Naive thymus-derived CD4-positive, alpha-beta T cell (primary cell): ENCODE measurements around the gene MPLKIP. TPM values are rescaled to one million over a fixed set of nuclear protein-coding genes. Genes with fewer than 3 reads are reported as not detected.

Experiments used
- ATAC-seq: fragments of 150-1000 bp; cut with Tn5 transposase; 2 replicates; pipeline ENCODE4 v1.10.0; 2021; ENCODE audit warnings: mild to moderate bottlenecking, moderate library complexity
- CTCF ChIA-PET: fragments of 350-600 bp; sonication (Branson Sonifier 250); formaldehyde crosslinking; loops from one replicate; lab custom pipeline; 2021; ENCODE audit warnings: antibody characterized with exemption; lab: Charles Lee
- POLR2A ChIA-PET: fragments of 350-600 bp; sonication (Branson Sonifier 250); formaldehyde crosslinking; loops from one replicate; lab custom pipeline; 2021; ENCODE audit warnings: antibody characterized with exemption, inconsistent platforms; lab: Charles Lee
- DNase-seq, 9 donors: peaks; one replicate each; pipeline versions ENCODE4 v3.0.0 to v3.0.0-alpha.2; 2020 to 2022; ENCODE audit warnings: mixed read lengths in 1 of 9
- H3K27ac ChIP-seq: one replicate; pipeline ENCODE4 v1.7.0; 2013; ENCODE audit warnings: mild to moderate bottlenecking, low read depth, low read length, moderate library complexity
- H3K27me3 ChIP-seq, 2 donors: one replicate each; pipeline ENCODE4 v1.7.0; 2013; ENCODE audit warnings: low read length in 2 of 2, mild to moderate bottlenecking in 2 of 2, moderate library complexity in 2 of 2; ENCODE audit not compliant: control insufficient read depth in 2 of 2, insufficient read depth in 2 of 2
- H3K36me3 ChIP-seq, 3 experiments: 1 replicate in 2 of 3; 2 replicates in 1 of 3; pipeline ENCODE4 v1.7.0; 2013; ENCODE audit warnings: low read length in 3 of 3, mild to moderate bottlenecking in 3 of 3, moderate library complexity in 1 of 3; ENCODE audit not compliant: insufficient read depth in 3 of 3, control insufficient read depth in 2 of 3
- H3K4me1 ChIP-seq, 2 donors: one replicate each; pipeline ENCODE4 v1.7.0; 2013; ENCODE audit warnings: low read length in 2 of 2, mild to moderate bottlenecking in 2 of 2, moderate library complexity in 1 of 2; ENCODE audit not compliant: control insufficient read depth in 2 of 2, insufficient read depth in 2 of 2
- H3K4me3 ChIP-seq: 2 replicates; pipeline ENCODE4 v1.7.0; 2013; ENCODE audit warnings: mild to moderate bottlenecking, low read length
- H3K9me3 ChIP-seq, 3 experiments: 1 replicate in 2 of 3; 2 replicates in 1 of 3; pipeline ENCODE4 v1.7.0; 2013; ENCODE audit warnings: low read length in 3 of 3; ENCODE audit not compliant: control insufficient read depth in 2 of 3
- H3K27ac Mint-ChIP-seq, 9 donors: one replicate each; pipeline ENCODE4 v1.8.0; 2020 to 2022; ENCODE audit warnings: mixed read lengths in 9 of 9, mild to moderate bottlenecking in 8 of 9, moderate library complexity in 5 of 9, inconsistent platforms in 2 of 9
- H3K27me3 Mint-ChIP-seq, 5 donors: one replicate each; pipeline ENCODE4 v1.8.0; 2021 to 2022; ENCODE audit warnings: mixed read lengths in 5 of 5, mild to moderate bottlenecking in 1 of 5
- H3K36me3 Mint-ChIP-seq, 5 donors: one replicate each; pipeline ENCODE4 v1.8.0; 2020 to 2022; ENCODE audit warnings: mixed read lengths in 5 of 5, mild to moderate bottlenecking in 3 of 5, inconsistent platforms in 1 of 5
- H3K4me1 Mint-ChIP-seq, 7 donors: one replicate each; pipeline ENCODE4 v1.8.0; 2020 to 2022; ENCODE audit warnings: mixed read lengths in 7 of 7, mild to moderate bottlenecking in 3 of 7, inconsistent platforms in 1 of 7
- H3K4me3 Mint-ChIP-seq, 10 donors: one replicate each; pipeline ENCODE4 v1.8.0; 2020 to 2022; ENCODE audit warnings: mild to moderate bottlenecking in 10 of 10, mixed read lengths in 10 of 10, moderate library complexity in 6 of 10, inconsistent platforms in 2 of 10
- H3K9me3 Mint-ChIP-seq, 11 donors: one replicate each; pipeline ENCODE4 v1.8.0; 2020 to 2022; ENCODE audit warnings: mixed read lengths in 11 of 11, mild to moderate bottlenecking in 4 of 11, inconsistent platforms in 1 of 11, moderate library complexity in 1 of 11
- intact Hi-C, 2 donors: fragments of 100-400 bp; cut with micrococcal nuclease; formaldehyde crosslinking; loops; one replicate each; pipeline ENCODE4 v1.15.1; 2023
- polyA plus RNA-seq, 2 donors: library from polyadenylated mRNA; unstranded; fragments of 300-500 nt; fragmentation: Illumina TruSeq; gene quantifications; one replicate each; pipeline ENCODE4 v1.2.3, GENCODE V29; 2021
- total RNA-seq, 6 experiments: library from RNA in 5 of 6; stranded (reverse) in 5 of 6; gene quantifications; 1 replicate in 5 of 6; 2 replicates in 1 of 6; pipeline ENCODE4 v1.2.3 and lab custom pipeline; 2021 to 2026

MPLKIP gene
- total and polyA plus RNA-seq, 7 experiments from 2014 or later, result 17.2 to 68.6 (median 38.4) TPM

DNA sequence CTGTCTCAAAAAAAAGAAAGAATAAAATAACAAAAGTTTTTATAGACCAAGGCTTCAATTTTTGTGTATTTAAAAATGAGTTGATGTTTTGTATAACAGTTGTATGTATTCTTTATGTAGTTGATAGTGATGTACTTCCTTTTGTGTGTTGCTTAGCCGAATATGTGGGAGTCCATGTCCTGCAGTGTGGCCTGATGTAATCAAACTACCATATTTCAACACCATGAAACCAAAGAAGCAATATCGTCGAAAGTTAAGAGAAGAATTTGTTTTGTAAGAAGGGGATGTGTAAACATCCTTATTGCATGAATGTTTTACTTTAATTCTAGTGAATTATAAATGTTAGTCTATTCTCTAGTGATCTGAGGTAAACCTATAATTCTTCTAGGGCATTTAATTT lies 56.6 kb downstream of the MPLKIP start:
- Histone ChIP-seq H3K27ac (no peak overlapping the region), H3K4me1 (peaks cover 0 to 3% of the 10 kb centered on the region in 2 donors), H3K4me3 (no peak overlapping the region), H3K36me3 (peaks cover 0 to 11% (median 0%) of the 10 kb centered on the region in 3 experiments), H3K27me3 (no peaks in the 10 kb centered on the region), H3K9me3 (no peaks in the 10 kb centered on the region)
- H3K4me1 Mint-ChIP-seq, result peaks cover 0 to 4% (median 0%) of the 10 kb centered on the region in 7 donors
- peaks cover 0 to 8% (median 0%) of the 10 kb centered on the region in 5 donors for H3K36me3 Mint-ChIP-seq
- H3K27ac Mint-ChIP-seq, result no peak overlapping the region
- POLR2A ChIA-PET, result no interaction called here
- CTCF ChIA-PET, result no interaction called here
- no peaks in the 10 kb centered on the region for H3K9me3 Mint-ChIP-seq
- H3K27me3 Mint-ChIP-seq, result no peaks in the 10 kb centered on the region
- ATAC-seq (no peak), DNase-seq (no peak)
- no peak overlapping the region for H3K4me3 Mint-ChIP-seq
- intact Hi-C loops, result no loop called here

Other genes starting within 250 kb of the MPLKIP start
- 100 to 1,000 TPM in 4 of 5 experiments, 10 to 100 TPM in 1; 59.7 to 117 (median 106) TPM for gene CDK13, start 184.4 kb downstream of the MPLKIP start, total RNA-seq
- 10 to 100 TPM; 26.3 to 43.3 TPM for gene CDK13, start 184.4 kb downstream of the MPLKIP start, polyA plus RNA-seq
- gene SUGCT, start 383 bp upstream of the MPLKIP start, total RNA-seq, result 1 to 10 TPM in 4 of 5 experiments, not detected in 1; 2.2 to 2.7 (median 2.4) TPM
- gene SUGCT, start 383 bp upstream of the MPLKIP start, polyA plus RNA-seq, result 1 to 10 TPM in 1 of 2 donors, under 1 TPM in 1; 0.95 to 1.2 TPM